ENCODE data around the gene MYO5B. TPM values are rescaled to one million over a fixed set of nuclear protein-coding genes. Genes with fewer than 3 reads are reported as not detected.
A peak's percentile ranks its signal among the peaks of the same experiment; 100 is the strongest.
"Not testable (repeated sequence)": the region's sequence is repeated elsewhere in the genome, so short reads cannot be mapped to it uniquely, and the experiment has no call there.

MYO5B gene
- 0.52 TPM for total RNA-seq

DNA sequence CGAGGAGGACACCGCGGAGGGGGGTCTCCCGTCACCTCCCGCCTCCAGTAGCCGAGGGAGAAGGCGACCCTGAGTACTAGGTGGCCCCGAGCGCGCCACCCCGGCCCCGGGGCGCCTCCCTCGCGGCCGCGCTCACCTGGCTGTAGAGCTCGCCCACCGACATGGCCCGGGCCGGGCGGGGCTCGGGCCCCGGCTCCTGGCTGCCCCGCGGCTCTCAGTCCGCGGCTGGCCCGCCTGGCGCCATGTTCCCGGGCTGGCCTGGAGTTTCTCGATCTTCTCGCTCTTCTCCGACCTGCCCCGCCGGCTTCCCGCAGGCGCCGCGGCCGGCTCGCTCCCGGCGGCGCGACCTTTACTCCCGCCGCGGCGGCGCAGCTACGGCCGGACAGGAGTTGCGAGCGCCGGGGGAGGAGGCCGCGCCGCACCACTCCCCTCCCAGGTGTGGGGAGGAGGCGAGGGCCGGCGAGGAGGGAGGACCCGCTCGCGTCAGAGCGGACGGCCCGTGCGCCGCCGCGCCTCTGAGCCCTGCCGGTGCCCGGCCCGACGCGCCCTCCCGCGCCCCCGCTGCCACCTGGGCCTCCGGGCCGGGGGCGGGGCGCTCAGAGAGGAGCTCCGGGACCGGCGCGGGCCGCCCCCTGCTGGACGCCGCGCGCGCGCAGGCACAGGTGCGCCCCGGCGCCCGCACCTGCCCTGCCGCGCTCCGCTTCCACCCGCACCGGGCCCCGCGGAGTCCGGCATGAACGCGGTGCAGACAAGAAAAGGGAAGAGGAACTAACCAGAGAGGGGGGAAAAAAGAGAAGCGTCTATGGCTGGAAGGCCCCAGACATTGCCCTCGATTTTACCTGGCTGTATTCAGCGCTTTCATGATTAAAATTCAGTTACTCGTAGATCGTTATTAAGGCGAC lies at the start of gene MYO5B:
TSS of gene MYO5B (minus strand) at position 517 of the 902 bp plus-strand sequence. CDS start at position 163, 354 bp downstream.
- no peak within 1 kb of the TSS for H3K27ac ChIP-seq (ENCODE audit: low read depth, low read length)
- H3K36me3 ChIP-seq (ENCODE audit: control insufficient read depth in 3 of 3, insufficient read depth in 3 of 3, low read length in 3 of 3), result no peaks in the 10 kb centered on the region
- H3K27me3 ChIP-seq (ENCODE audit: control insufficient read depth in 3 of 3, insufficient read depth in 3 of 3, low read length in 3 of 3), result peaks cover 53 to 61% (median 56%) of the 10 kb centered on the region in 3 donors
- H3K9ac ChIP-seq (ENCODE audit: low read depth in 1 of 3, low read length in 3 of 3), result peak within 1 kb of the TSS in 2 of 3 donors; percentile 33 to 38
- H3K9me3 ChIP-seq (ENCODE audit: control insufficient read depth in 3 of 3, low read length in 3 of 3), result no peaks in the 10 kb centered on the region
- peak within 1 kb of the TSS in 2 of 3 donors; percentile 51 to 56 for H3K4me3 ChIP-seq (ENCODE audit: low read length in 3 of 3)
- peaks cover 0 to 12% (median 9%) of the 10 kb centered on the region in 3 donors for H3K4me1 ChIP-seq (ENCODE audit: control insufficient read depth in 3 of 3, insufficient read depth in 3 of 3, low read length in 3 of 3)

DNA sequence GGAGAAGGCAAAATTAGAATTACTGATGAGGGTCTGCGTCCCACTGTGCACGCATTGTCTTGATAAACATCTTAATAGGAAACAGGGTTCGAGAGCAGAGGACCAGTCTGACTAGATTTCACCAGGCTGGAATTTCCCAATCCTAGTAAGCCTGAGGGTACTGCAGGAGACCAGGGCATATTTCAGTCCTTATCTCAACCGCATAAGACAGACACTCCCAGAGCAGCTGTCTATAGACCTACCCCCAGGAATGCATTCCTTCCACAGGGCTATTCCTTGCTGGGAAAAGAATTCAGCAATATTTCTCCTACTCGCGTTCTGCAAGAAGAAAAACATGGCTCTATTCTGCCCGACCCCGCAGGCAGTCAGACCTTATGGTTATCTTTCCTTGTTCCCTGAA lies 46.8 kb upstream of the MYO5B start:
- not testable (repeated sequence) for H3K9me3 ChIP-seq (ENCODE audit: control insufficient read depth in 3 of 3, low read length in 3 of 3); H3K9ac ChIP-seq (ENCODE audit: low read depth in 1 of 3, low read length in 3 of 3); H3K4me3 ChIP-seq (ENCODE audit: low read length in 3 of 3); H3K4me1 ChIP-seq (ENCODE audit: control insufficient read depth in 3 of 3, insufficient read depth in 3 of 3, low read length in 3 of 3); H3K27me3 ChIP-seq (ENCODE audit: control insufficient read depth in 3 of 3, insufficient read depth in 3 of 3, low read length in 3 of 3); H3K27ac ChIP-seq (ENCODE audit: low read depth, low read length); H3K36me3 ChIP-seq (ENCODE audit: control insufficient read depth in 3 of 3, insufficient read depth in 3 of 3, low read length in 3 of 3)

DNA sequence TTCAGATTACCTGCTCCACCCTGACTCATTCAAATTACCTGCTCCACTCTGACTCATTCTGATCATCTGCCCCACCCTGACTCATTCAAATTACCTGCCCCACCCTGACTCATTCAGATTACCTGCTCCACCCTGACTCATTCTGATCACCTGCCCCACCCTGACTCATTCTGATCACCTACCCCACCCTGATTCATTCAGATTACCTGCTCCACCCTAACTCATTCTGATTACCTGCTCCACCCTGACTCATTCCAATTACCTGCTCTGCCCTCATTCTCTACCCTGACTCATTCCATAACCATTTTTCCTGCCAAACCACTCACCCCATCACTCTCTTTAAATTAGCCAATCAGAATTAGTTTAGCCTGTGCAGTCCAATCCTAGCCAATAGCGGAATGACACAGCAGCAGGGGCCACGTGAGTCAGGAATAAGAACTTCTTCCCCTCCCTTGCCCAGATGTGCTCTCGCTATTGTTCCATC lies 45.2 kb upstream of the MYO5B start:
- H3K9ac ChIP-seq (ENCODE audit: low read depth in 1 of 3, low read length in 3 of 3), result no peak overlapping the region

DNA sequence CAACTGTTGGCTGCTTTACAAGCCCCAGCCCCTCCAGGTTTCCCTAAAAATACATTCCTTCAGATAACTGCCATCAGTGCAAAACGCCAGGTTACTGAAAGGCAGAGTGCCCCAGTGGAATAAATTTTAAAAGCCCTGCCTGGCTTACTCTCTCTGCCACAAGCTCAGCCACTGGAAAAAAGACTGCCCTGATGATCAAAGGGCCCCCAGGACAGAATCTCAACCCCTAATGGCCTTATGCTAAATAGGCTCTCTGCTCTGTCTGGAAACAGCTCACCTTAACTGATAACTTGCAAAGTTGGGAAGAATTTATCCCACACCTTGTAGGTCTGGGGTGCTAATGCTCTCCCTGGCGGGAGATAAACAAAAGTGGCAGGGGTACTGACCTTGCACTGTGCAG lies 37.5 kb upstream of the MYO5B start:
- H3K4me3 ChIP-seq (ENCODE audit: low read length in 3 of 3), result no peak overlapping the region
- no peaks in the 10 kb centered on the region for H3K4me1 ChIP-seq (ENCODE audit: control insufficient read depth in 3 of 3, insufficient read depth in 3 of 3, low read length in 3 of 3)
- no peak overlapping the region for H3K27ac ChIP-seq (ENCODE audit: low read depth, low read length)
- H3K9ac ChIP-seq (ENCODE audit: low read depth in 1 of 3, low read length in 3 of 3), result no peak overlapping the region
- no peaks in the 10 kb centered on the region for H3K9me3 ChIP-seq (ENCODE audit: control insufficient read depth in 3 of 3, low read length in 3 of 3)
- no peaks in the 10 kb centered on the region for H3K36me3 ChIP-seq (ENCODE audit: control insufficient read depth in 3 of 3, insufficient read depth in 3 of 3, low read length in 3 of 3)
- no peaks in the 10 kb centered on the region for H3K27me3 ChIP-seq (ENCODE audit: control insufficient read depth in 3 of 3, insufficient read depth in 3 of 3, low read length in 3 of 3)

More for the DNA sequence above, 45.2 kb upstream of the MYO5B start:
- no peaks in the 10 kb centered on the region for H3K36me3 ChIP-seq (ENCODE audit: control insufficient read depth in 3 of 3, insufficient read depth in 3 of 3, low read length in 3 of 3)
- H3K9me3 ChIP-seq (ENCODE audit: control insufficient read depth in 3 of 3, low read length in 3 of 3), result no peaks in the 10 kb centered on the region
- H3K27ac ChIP-seq (ENCODE audit: low read depth, low read length), result no peak overlapping the region
- H3K4me3 ChIP-seq (ENCODE audit: low read length in 3 of 3), result no peak overlapping the region
- H3K27me3 ChIP-seq (ENCODE audit: control insufficient read depth in 3 of 3, insufficient read depth in 3 of 3, low read length in 3 of 3), result no peaks in the 10 kb centered on the region
- no peaks in the 10 kb centered on the region for H3K4me1 ChIP-seq (ENCODE audit: control insufficient read depth in 3 of 3, insufficient read depth in 3 of 3, low read length in 3 of 3)

DNA sequence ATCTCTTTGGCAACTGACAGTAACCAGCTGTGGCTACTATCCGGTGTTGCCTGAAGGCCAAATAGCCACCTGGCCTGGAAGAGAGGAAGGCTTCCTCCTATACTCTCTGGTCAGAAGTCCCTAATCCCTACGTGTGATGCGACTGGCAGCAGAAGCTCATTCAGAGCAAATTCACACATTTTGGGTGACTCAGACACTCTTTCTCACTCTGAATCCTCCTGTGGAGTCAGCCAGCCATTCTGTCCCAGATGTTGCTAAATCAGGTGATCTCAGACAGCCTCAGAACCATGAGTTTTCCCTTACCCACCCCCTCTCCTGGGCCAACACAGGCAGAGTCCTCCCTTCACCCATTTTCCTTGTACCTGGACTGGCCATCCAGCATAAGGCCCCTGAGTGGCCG lies 36.7 kb upstream of the MYO5B start:
- Histone ChIP-seq H3K27me3 (ENCODE audit: control insufficient read depth in 3 of 3, insufficient read depth in 3 of 3, low read length in 3 of 3) (no peaks in the 10 kb centered on the region), H3K9me3 (ENCODE audit: control insufficient read depth in 3 of 3, low read length in 3 of 3) (no peaks in the 10 kb centered on the region), H3K27ac (ENCODE audit: low read depth, low read length) (no peak overlapping the region), H3K36me3 (ENCODE audit: control insufficient read depth in 3 of 3, insufficient read depth in 3 of 3, low read length in 3 of 3) (no peaks in the 10 kb centered on the region), H3K9ac (ENCODE audit: low read depth in 1 of 3, low read length in 3 of 3) (no peak overlapping the region), H3K4me3 (ENCODE audit: low read length in 3 of 3) (no peak overlapping the region), H3K4me1 (ENCODE audit: control insufficient read depth in 3 of 3, insufficient read depth in 3 of 3, low read length in 3 of 3) (no peaks in the 10 kb centered on the region)

DNA sequence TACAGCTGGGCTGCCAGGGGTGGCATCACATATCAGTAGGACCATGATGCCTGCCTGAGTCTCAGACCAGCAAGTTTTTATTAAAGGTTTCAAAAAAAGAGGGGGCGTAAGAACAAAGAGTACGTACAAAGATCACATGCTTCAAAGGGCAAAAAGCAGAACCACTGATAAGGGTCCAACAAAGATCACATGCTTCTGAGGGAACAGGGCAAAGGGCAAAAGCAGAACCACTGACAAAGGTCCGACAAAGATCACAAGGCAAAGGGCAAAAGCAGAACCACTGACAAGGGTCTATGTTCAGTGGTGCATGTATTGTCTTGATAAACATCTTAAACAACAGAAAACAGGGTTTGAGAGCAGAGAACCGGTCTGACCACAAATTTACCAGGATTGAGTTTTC lies 25.3 kb upstream of the MYO5B start:
- H3K36me3 ChIP-seq (ENCODE audit: control insufficient read depth in 3 of 3, insufficient read depth in 3 of 3, low read length in 3 of 3); H3K27ac ChIP-seq (ENCODE audit: low read depth, low read length): not testable (repeated sequence)

DNA sequence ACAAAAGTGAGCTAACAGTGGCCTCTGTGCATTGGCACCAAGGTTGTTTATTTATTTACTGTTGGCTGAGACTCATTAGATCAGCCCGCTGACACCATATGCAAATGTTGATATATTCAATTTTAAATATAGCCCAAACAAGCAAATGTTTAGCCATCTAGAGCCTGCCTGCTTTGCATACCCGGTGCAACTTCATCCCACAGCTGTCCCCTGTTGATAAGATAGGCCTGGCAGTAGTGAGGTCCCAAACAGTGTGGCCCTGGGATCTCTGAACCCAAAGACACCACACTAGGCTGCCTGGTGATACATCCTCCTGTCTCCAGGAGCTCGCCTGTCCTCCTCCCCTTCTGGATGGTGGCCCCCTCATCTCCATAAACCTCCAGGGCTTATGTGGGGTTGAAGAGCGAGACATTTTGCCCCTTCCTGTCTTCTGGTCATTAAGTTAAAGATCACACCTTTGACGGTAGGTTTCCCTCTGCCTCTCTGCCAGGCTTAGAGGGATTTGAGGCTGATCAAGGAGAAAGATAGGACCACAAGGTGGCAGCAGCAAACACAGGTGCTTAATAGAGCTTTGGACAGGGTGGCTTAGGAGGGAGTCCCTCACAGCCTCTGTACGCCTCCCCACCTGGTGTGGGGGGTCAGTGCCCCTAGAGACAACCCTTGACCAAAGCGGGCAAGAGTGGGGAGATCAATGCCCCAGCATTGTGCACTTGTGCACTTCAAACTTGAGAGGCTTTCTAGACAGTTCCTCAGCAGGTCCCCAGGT lies 23.7 kb upstream of the MYO5B start:
- no peaks in the 10 kb centered on the region for H3K36me3 ChIP-seq (ENCODE audit: control insufficient read depth in 3 of 3, insufficient read depth in 3 of 3, low read length in 3 of 3)
- H3K4me3 ChIP-seq (ENCODE audit: low read length in 3 of 3), result no peak overlapping the region
- no peaks in the 10 kb centered on the region for H3K4me1 ChIP-seq (ENCODE audit: control insufficient read depth in 3 of 3, insufficient read depth in 3 of 3, low read length in 3 of 3)
- H3K9ac ChIP-seq (ENCODE audit: low read depth in 1 of 3, low read length in 3 of 3), result no peak overlapping the region
- peaks cover 0 to 2% (median 0%) of the 10 kb centered on the region in 3 donors for H3K27me3 ChIP-seq (ENCODE audit: control insufficient read depth in 3 of 3, insufficient read depth in 3 of 3, low read length in 3 of 3)
- no peaks in the 10 kb centered on the region for H3K9me3 ChIP-seq (ENCODE audit: control insufficient read depth in 3 of 3, low read length in 3 of 3)
- H3K27ac ChIP-seq (ENCODE audit: low read depth, low read length), result no peak overlapping the region

More for the DNA sequence above, 25.3 kb upstream of the MYO5B start:
- H3K27me3 ChIP-seq (ENCODE audit: control insufficient read depth in 3 of 3, insufficient read depth in 3 of 3, low read length in 3 of 3); H3K4me3 ChIP-seq (ENCODE audit: low read length in 3 of 3); H3K4me1 ChIP-seq (ENCODE audit: control insufficient read depth in 3 of 3, insufficient read depth in 3 of 3, low read length in 3 of 3); H3K9ac ChIP-seq (ENCODE audit: low read depth in 1 of 3, low read length in 3 of 3); H3K9me3 ChIP-seq (ENCODE audit: control insufficient read depth in 3 of 3, low read length in 3 of 3): not testable (repeated sequence)

DNA sequence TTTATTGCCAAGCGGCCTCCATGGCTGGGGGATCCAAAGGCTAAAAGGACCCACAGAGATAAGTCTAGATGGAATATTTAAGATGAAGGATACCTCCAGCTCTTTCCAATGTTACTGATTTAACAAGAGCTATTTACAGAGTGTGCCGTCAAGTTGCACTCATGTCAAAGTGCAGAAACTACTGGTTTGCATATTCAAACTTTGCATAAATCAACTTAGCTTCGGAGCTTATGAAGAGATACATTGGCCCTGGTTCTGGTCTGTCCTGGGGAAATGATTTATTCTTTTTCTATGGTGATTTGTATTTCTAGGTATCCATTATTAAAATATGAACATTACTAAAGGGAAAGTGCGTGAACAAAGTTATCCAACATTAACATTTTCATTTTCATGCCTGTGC lies 14.4 kb upstream of the MYO5B start:
- Histone ChIP-seq H3K9me3 (ENCODE audit: control insufficient read depth in 3 of 3, low read length in 3 of 3) (no peaks in the 10 kb centered on the region), H3K36me3 (ENCODE audit: control insufficient read depth in 3 of 3, insufficient read depth in 3 of 3, low read length in 3 of 3) (no peaks in the 10 kb centered on the region), H3K27ac (ENCODE audit: low read depth, low read length) (no peak overlapping the region), H3K27me3 (ENCODE audit: control insufficient read depth in 3 of 3, insufficient read depth in 3 of 3, low read length in 3 of 3) (peaks cover 7 to 19% (median 7%) of the 10 kb centered on the region in 3 donors), H3K4me1 (ENCODE audit: control insufficient read depth in 3 of 3, insufficient read depth in 3 of 3, low read length in 3 of 3) (no peaks in the 10 kb centered on the region), H3K4me3 (ENCODE audit: low read length in 3 of 3) (no peak overlapping the region), H3K9ac (ENCODE audit: low read depth in 1 of 3, low read length in 3 of 3) (no peak overlapping the region)

DNA sequence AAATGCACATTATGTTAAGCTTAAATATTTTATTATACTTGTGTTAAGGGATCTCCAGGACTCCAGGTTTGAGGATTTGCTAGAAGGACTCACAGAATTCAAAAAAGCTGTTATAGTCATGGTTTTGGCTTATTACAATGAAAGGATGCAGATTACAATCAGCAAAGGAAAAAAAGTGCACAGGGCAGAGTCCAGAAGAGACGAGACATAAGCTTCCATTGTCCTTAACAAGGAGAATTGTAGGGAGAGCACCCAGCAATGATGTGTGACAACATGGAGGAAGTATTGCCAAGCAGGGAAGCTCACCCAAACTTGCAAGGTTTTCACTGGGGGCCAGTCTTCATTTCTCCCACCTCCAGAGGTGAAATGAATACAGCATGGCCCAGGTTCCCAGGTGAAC lies 12.8 kb upstream of the MYO5B start:
- Histone ChIP-seq H3K36me3 (ENCODE audit: control insufficient read depth in 3 of 3, insufficient read depth in 3 of 3, low read length in 3 of 3) (no peaks in the 10 kb centered on the region), H3K27me3 (ENCODE audit: control insufficient read depth in 3 of 3, insufficient read depth in 3 of 3, low read length in 3 of 3) (peaks cover 10 to 27% (median 15%) of the 10 kb centered on the region in 3 donors), H3K4me3 (ENCODE audit: low read length in 3 of 3) (no peak overlapping the region), H3K9ac (ENCODE audit: low read depth in 1 of 3, low read length in 3 of 3) (no peak overlapping the region), H3K4me1 (ENCODE audit: control insufficient read depth in 3 of 3, insufficient read depth in 3 of 3, low read length in 3 of 3) (peaks cover 0 to 4% (median 2%) of the 10 kb centered on the region in 3 donors), H3K9me3 (ENCODE audit: control insufficient read depth in 3 of 3, low read length in 3 of 3) (no peaks in the 10 kb centered on the region), H3K27ac (ENCODE audit: low read depth, low read length) (no peak overlapping the region)

Data from skeletal muscle tissue (tissue), 4 donors.